GM18951 (cell line): ENCODE results near the gene LAIR2.

ENCODE experiments used
- POLR2A ChIP-seq: IDR thresholded peaks from 4 replicates; pipeline ENCODE4 v1.6.1; 2011; ENCODE audit warnings: mild to moderate bottlenecking; ENCODE audit not compliant: insufficient read length, insufficient read depth; ENCODE audit errors: extremely low read depth
- in situ Hi-C: fragments of 300-500 bp; cut with MboI; formaldehyde crosslinking; loops from one replicate; pipeline ENCODE4 v1.12.0; 2022; ENCODE audit warnings: low sequenced_read_pairs, mixed read lengths, inconsistent platforms; ENCODE audit not compliant: unreplicated experiment

LAIR2 gene

DNA sequence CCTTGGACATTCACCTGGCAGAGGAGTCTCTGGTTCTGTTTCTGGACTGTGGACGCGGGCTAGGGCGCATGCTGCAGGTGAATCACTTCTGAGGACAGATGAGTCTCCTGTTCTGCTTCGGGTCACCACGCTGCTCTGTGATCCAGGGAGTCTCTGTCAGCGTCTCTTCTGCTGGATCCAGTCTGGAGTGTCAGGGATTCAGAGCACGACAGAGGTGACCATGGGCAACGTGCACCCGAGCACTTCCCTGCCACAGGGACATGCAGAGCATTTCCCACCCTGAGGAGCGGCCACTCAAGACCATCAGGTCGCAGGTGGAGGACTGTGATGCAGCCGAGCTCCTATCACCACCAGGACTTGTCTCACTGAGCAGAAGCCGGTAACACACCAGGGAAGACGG is 46.6 kb downstream of the LAIR2 start:
- in situ Hi-C loops, result no loop called here
- no peak for TF ChIP-seq POLR2A

DNA sequence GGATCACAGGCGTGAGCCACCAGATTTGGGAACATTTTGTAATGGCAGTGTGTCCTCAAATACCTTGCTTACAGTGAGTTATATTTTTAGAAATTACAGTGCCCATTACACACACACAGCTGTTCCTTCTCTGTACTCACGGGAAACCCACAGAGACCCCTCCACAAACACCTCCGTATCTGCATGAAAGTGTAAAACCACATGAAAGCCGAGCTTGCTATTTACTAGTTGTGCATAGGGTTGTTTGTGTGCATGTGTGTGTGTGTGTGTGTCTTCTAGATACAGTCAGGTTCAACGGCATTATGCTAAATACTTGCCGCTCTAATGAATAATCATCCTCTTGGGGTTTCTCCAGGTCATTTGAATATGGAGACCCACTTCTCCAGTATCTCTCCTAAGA is 48.7 kb downstream of the LAIR2 start:
- no peak for TF ChIP-seq POLR2A
- in situ Hi-C loops, result no loop called here

DNA sequence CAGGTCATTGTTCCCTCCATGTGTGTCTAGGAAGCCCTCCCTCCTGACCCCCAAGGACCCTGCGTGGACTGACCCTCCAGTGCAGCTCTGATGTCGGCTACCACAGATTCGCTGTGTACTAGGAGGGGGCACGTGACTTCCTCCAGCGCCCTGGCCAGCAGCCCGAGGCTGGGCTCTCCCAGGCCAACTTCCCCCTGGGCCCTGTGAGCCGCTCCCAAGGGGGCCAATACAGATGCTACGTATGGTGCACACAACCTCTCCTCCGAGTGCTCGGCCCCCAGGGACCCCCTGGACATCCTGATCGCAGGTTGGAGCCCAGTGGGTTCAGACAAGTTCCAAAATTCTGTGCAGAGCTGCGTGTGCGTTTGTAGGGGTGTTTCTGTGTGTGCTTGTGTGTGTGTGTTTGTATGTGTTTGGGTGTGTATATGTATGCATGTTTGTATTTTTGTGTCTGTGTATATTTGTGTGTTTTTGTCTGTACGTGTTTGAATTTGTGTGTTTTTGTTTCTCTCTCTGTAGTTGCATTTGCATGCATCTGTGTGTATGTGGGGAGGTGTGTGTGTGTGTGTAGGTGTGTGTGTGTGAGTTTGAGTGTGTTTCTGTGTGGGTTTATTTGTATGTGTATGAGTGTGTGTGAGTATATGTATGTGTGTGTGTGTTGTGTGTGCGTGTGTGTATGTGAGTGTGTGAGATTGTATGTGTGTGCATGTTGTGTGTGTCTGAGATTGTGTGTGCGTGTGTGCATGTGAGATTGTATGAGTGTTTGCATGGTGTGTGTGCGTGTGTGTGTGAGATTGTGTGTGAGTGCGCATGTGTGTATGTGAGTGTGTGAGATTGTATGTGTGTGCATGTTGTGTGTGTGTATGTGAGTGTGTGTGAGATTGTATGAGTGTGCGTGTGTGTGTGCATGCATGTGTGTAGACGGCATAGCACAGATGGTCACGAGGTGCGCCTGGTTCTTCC is 49.6 kb downstream of the LAIR2 start:
- TF ChIP-seq POLR2A, result no peak
- in situ Hi-C loops, result no loop called here

DNA sequence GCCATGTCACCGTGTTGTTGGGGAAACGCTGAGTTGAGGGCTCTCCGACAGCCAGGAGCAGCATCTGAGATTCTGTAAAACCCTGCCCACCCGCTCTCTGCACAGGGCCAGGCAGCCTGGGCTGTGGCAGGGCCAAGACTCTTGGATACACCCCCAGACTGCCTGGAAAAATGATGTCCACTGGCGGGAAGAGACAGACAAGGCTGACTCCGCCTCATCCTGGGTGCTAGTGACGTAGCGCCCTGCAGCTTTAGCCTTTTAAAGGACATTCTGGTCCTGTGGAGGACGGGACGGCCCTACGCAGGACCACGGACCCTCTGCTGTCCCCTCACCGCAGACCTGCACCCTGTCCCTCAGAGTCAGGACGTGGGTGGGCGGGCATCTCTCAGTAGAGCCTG is 50.3 kb downstream of the LAIR2 start:
- TF ChIP-seq POLR2A, result no peak
- in situ Hi-C loops, result no loop called here

DNA sequence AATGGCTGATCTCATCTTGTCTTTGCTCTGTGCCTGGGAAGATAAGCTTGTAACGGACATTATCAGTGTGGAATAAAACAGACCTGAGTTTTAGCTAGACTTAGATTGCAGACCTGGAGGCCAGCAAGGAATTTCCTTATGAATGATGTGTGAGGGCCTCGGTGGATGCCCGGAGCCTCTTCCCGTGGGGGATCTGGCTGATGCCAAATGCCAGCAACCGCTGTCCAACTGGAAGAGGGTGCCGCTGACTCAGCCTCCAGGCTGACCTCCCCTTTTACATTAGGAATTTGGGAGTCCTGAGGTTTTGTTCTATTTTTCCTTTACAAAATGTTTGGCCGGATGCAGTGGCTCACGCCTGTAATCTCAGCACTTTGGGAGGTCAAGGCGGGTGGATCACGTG is 51.4 kb downstream of the LAIR2 start:
- in situ Hi-C loops, result no loop called here
- TF ChIP-seq POLR2A, result no peak

DNA sequence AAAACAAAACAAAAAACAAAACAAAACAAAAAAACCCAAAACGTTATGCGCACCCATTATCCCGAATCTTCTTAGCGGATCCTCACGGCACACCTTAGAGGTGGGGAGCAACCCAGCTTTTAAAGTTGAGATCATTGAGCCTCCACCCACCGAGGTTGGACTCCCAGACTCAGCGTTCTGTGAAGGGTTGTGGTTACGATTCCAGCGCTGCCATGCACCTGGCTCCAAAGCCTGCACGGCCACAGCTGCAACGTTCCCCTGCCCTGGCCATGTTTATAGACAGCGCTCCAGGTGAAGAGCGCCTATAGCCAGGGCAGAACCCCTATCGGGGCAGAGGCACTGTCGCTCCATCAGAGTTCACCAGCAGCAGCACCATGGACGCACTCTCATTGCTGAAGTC is 52.3 kb downstream of the LAIR2 start:
- in situ Hi-C loops, result no loop called here

DNA sequence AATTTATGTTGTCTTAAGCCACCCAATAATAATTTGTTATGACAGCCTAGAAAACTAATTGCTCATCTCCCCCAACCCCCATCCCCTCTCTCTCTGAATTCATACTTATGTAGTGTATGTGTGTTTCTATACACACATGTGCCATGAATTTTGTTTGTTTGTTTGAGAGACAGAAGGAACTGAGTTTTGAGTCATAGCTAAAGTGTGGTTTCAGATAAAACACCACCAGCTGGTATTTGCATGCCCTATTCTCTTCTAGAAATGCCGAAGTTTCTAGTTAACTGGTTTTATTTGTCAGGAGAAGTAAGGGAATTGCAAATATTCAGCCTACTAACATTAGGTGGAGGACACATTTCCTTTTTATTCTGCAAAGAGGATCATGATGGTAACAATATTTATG is 53.6 kb downstream of the LAIR2 start:
- TF ChIP-seq POLR2A, result no peak
- in situ Hi-C loops, result no loop called here

More for the DNA sequence above, 52.3 kb downstream of the LAIR2 start:
- TF ChIP-seq POLR2A, result no peak

DNA sequence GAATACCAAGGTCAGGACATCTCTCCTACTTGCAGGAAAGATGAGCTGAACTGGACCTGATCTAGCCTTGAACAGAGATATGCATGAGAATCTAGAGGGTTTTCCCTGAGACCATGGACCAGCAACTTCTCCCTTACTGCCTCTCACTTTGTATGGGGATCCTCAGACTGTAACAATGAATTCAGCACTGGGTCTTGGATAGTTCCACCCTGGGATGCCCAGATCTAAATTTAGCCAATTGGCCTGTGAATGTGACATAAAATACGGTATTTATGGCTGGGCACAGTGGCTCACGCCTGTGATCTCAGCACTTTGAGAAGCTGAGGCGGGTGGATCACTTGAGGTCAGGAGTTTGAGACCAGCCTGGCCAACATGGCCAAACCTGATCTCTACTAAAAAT is 55.7 kb downstream of the LAIR2 start:
- in situ Hi-C loops, result no loop called here
- TF ChIP-seq POLR2A, result no peak
